HepG2 (cell line): Measurements from ENCODE around the gene NRN1. TPM values are rescaled to one million over a fixed set of nuclear protein-coding genes. Genes with fewer than 3 reads are reported as not detected.
A peak's percentile ranks its signal among the peaks of the same experiment; 100 is the strongest.

Experiments used
- HNF4G ChIP-seq, 2 experiments: sonication (generic) in 1 of 2; formaldehyde crosslinking in 1 of 2; IDR thresholded peaks; 2 replicates each; pipeline versions ENCODE4 v1.4.0 to v1.6.1; 2011 to 2020; ENCODE audit warnings: borderline replicate concordance in 2 of 2, low read depth in 2 of 2, mild to moderate bottlenecking in 2 of 2, low read length in 1 of 2, missing genetic modification reagents in 1 of 2, moderate library complexity in 1 of 2
- JDP2 ChIP-seq: sonication (generic); formaldehyde crosslinking; IDR thresholded peaks from 2 replicates; pipeline ENCODE4 v1.8.1; 2022; ENCODE audit warnings: missing genetic modification reagents, borderline replicate concordance
- KLF12 ChIP-seq: sonication (generic); formaldehyde crosslinking; IDR thresholded peaks from 2 replicates; pipeline ENCODE4 v1.4.0; 2020; ENCODE audit warnings: missing genetic modification reagents, borderline replicate concordance
- SP5 ChIP-seq: IDR thresholded peaks from 2 replicates; pipeline ENCODE4 v1.6.1; 2016; ENCODE audit warnings: low read depth, borderline replicate concordance
- ZNF567 ChIP-seq: sonication (generic); formaldehyde crosslinking; IDR thresholded peaks from 2 replicates; pipeline ENCODE4 v1.8.1; 2023; ENCODE audit warnings: mild to moderate bottlenecking, missing genetic modification reagents, borderline replicate concordance
- ZNF607 ChIP-seq: sonication (generic); formaldehyde crosslinking; IDR thresholded peaks from 2 replicates; pipeline ENCODE4 v1.5.1; 2020; ENCODE audit warnings: missing genetic modification reagents, mild to moderate bottlenecking, borderline replicate concordance
- polyA plus RNA-seq, 8 experiments: library from polyadenylated mRNA; depleted of rRNA in 3 of 8; stranded (reverse) in 7 of 8; unstranded in 1 of 8; fragments of >200 nt; fragmentation: Illumina TruSeq in 4 of 8; extraction: Trizol in 4 of 8; gene quantifications; 2 replicates each; pipeline versions ENCODE4 v1.2.1 to v1.2.3, GENCODE V29; 2011 to 2016; ENCODE audit warnings: low read depth in 4 of 8, missing spikeins in 1 of 8, mixed read lengths in 1 of 8; ENCODE audit not compliant: insufficient read depth in 1 of 8
- total RNA-seq, 5 experiments: library from RNA; depleted of rRNA; stranded (reverse); fragments of >200 nt; fragmentation: Illumina TruSeq; extraction: Trizol; gene quantifications; 2 replicates each; pipeline ENCODE4 v1.2.3, GENCODE V29; 2016; ENCODE audit warnings: low read depth in 1 of 5
- TF ChIP-seq, protein P1 (sequence below): sonication (generic); formaldehyde crosslinking; IDR thresholded peaks from 2 replicates; pipeline ENCODE4 v1.9.0; 2021; ENCODE audit warnings: missing genetic modification reagents, mild to moderate bottlenecking, borderline replicate concordance
- TF ChIP-seq, protein P2 (sequence below): sonication (generic); formaldehyde crosslinking; IDR thresholded peaks from 2 replicates; pipeline ENCODE4 v1.4.0; 2020; ENCODE audit warnings: low read depth, missing genetic modification reagents
- TF ChIP-seq, protein P3 (sequence below): sonication (generic); formaldehyde crosslinking; IDR thresholded peaks from 2 replicates; pipeline ENCODE4 v1.8.0; 2022; ENCODE audit warnings: missing genetic modification reagents, mild to moderate bottlenecking, inconsistent platforms, borderline replicate concordance

Gene NRN1
- total and polyA plus RNA-seq, 2 of the 13 experiments (the other 11 are each of a cell fraction or from before 2014, with no cell fraction given), result 0.11 TPM; not detected in 1

DNA sequence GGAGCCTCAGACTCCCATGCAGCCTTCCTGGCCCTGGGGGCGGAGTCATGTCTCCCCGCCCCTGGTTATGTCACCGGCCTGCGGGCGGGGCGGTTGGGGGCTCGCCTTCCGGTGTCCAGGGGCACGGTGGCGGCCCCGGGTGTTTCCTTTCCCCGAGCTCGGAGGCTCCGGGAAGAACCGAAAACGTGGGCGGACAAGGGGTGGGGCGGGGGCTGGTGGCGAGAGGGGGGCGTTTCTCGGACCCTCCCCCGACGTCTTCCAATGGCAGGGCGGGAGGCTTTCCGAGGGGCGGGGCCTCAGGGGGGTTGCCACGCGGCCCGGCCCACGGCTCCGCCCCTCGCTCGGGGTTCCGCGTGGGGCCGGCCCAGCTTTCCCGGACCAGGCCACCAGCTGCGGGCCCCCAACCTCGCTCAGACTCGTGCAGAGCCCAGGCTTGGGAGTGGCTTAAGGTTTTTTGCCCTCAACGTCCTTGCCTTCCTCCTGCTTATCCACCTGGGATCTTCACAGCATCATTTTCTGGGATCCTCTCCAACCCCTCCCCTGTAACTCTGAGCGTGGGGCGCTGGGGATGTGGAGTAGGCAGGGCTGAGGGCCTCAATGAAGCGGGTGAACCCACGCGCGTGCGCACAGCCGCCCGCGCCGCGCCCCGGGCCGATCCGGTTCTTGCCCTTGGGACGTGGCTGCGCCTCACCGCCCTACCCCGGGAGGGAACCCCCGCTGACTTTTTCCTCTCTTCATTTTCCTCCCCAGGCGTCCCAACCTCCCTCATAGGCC, 2.1 kb upstream of the NRN1 start (continued):
- TF ChIP-seq KLF12 (CRISPR knock-in tag), result no peak
- TF ChIP-seq, protein P1, sequence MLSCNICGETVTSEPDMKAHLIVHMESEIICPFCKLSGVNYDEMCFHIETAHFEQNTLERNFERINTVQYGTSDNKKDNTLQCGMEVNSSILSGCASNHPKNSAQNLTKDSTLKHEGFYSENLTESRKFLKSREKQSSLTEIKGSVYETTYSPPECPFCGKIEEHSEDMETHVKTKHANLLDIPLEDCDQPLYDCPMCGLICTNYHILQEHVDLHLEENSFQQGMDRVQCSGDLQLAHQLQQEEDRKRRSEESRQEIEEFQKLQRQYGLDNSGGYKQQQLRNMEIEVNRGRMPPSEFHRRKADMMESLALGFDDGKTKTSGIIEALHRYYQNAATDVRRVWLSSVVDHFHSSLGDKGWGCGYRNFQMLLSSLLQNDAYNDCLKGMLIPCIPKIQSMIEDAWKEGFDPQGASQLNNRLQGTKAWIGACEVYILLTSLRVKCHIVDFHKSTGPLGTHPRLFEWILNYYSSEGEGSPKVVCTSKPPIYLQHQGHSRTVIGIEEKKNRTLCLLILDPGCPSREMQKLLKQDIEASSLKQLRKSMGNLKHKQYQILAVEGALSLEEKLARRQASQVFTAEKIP (CRISPR knock-in tag), result no peak
- TF ChIP-seq JDP2 (CRISPR knock-in tag), result no peak
- TF ChIP-seq SP5 (CRISPR knock-in tag), result peak; percentile 57
- TF ChIP-seq HNF4G (IDR thresholded peaks at IDR 0.05; ENCODE audit: borderline replicate concordance, low read depth, low read length), result no peak
- TF ChIP-seq HNF4G (CRISPR knock-in tag; IDR thresholded peaks at IDR 0.05; ENCODE audit: borderline replicate concordance, low read depth), result no peak
- TF ChIP-seq, protein P2, sequence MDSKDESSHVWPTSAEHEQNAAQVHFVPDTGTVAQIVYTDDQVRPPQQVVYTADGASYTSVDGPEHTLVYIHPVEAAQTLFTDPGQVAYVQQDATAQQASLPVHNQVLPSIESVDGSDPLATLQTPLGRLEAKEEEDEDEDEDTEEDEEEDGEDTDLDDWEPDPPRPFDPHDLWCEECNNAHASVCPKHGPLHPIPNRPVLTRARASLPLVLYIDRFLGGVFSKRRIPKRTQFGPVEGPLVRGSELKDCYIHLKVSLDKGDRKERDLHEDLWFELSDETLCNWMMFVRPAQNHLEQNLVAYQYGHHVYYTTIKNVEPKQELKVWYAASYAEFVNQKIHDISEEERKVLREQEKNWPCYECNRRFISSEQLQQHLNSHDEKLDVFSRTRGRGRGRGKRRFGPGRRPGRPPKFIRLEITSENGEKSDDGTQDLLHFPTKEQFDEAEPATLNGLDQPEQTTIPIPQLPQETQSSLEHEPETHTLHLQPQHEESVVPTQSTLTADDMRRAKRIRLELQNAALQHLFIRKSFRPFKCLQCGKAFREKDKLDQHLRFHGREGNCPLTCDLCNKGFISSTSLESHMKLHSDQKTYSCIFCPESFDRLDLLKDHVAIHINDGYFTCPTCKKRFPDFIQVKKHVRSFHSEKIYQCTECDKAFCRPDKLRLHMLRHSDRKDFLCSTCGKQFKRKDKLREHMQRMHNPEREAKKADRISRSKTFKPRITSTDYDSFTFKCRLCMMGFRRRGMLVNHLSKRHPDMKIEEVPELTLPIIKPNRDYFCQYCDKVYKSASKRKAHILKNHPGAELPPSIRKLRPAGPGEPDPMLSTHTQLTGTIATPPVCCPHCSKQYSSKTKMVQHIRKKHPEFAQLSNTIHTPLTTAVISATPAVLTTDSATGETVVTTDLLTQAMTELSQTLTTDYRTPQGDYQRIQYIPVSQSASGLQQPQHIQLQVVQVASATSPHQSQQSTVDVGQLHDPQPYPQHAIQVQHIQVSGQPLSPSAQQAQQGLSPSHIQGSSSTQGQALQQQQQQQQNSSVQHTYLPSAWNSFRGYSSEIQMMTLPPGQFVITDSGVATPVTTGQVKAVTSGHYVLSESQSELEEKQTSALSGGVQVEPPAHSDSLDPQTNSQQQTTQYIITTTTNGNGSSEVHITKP (CRISPR knock-in tag), result no peak
- no peak for TF ChIP-seq ZNF567 (CRISPR knock-in tag)
- 0 out of 2 replicates have a peak, but pooled peaks have one; percentile 37 for TF ChIP-seq ZNF607 (CRISPR knock-in tag)
- TF ChIP-seq, protein P3, sequence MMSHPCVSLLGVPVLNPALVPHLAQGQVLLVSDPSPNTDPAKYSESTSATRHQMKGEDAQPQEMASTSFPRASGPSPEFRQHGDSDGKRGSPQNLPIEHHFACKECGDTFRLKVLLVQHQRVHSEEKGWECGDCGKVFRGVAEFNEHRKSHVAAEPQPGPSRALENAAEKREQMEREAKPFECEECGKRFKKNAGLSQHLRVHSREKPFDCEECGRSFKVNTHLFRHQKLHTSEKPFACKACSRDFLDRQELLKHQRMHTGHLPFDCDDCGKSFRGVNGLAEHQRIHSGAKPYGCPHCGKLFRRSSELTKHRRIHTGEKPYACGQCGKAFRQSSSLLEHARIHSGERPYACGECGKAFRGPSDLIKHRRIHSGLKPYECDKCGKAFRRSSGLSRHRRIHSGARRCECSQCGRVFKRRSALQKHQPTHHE (CRISPR knock-in tag), result no peak
